ENCODE data around the gene MBD5.

Gene MBD5

DNA sequence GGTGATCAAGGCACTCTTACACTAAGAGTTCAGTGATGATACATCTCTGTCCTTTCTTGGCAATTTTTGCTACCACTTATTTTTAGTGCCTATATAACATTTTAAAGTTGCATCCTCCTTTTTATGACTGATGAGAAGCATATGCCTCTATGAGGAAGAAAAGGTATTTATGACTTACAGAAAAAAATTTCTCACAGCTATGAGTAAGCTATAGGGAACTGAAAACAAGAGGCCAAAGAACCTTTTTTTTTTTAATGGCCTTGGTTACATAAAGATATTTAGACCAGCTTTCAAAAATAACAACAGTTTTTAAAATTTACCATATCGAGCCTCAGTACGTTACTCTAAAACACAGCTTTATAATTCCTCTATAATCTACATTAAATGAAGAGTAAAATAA, 21.3 kb downstream of the MBD5 start:
- DNase-seq (ENCODE audit: extremely low read depth, low read depth) = no peak
- TF ChIP-seq, protein P1, sequence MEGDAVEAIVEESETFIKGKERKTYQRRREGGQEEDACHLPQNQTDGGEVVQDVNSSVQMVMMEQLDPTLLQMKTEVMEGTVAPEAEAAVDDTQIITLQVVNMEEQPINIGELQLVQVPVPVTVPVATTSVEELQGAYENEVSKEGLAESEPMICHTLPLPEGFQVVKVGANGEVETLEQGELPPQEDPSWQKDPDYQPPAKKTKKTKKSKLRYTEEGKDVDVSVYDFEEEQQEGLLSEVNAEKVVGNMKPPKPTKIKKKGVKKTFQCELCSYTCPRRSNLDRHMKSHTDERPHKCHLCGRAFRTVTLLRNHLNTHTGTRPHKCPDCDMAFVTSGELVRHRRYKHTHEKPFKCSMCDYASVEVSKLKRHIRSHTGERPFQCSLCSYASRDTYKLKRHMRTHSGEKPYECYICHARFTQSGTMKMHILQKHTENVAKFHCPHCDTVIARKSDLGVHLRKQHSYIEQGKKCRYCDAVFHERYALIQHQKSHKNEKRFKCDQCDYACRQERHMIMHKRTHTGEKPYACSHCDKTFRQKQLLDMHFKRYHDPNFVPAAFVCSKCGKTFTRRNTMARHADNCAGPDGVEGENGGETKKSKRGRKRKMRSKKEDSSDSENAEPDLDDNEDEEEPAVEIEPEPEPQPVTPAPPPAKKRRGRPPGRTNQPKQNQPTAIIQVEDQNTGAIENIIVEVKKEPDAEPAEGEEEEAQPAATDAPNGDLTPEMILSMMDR (IDR thresholded peaks at IDR 0.05; ENCODE audit: low read depth, low read length, missing control alignments) = no peak

DNA sequence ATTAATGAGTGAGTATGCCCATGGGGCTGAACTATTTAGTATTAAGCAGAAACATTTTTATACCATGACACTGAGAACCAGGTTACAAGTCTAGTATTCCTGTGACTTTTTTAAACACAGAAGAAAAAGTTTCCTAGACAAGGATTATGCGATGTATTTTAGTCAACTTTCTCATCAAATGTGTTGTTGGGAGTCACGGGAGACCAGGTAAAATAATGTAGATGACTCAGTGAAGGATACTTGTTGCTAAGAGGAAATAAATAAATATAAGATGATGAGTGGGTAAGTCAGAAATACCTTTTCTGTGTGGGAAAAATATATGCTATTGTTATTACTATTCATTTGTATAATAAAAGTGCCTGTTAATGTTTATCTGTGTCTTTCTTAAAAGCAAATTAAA, 23.4 kb downstream of the MBD5 start:
- TF ChIP-seq, protein P1 (IDR thresholded peaks at IDR 0.05; ENCODE audit: low read depth, low read length, missing control alignments) = no peak
- DNase-seq (ENCODE audit: extremely low read depth, low read depth) = no peak
- no peak overlapping the region for H3K4me3 ChIP-seq (replicated peaks; ENCODE audit: low read depth, low read length)

More for the DNA sequence above, 21.3 kb downstream of the MBD5 start:
- H3K4me3 ChIP-seq (replicated peaks; ENCODE audit: low read depth, low read length) = no peak overlapping the region

DNA sequence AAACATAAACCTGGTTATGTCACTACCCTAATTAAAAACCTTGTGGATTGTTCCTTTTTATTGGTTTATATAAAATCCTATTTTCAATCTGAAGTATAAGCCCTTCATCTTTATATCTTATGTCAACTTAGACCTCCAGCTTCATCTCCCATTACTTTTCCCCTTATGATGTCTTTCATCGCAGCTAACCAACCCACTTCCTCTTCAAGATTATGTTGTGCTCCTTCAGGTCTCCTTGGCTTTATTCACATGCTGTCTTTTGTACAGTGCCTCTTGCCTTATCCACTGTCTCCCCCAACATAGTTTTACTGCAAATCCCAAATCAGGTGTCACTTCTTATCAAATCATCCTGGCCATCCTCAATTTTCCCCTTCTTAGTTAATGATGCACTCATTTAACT, 25.9 kb downstream of the MBD5 start:
- no peak overlapping the region for H3K4me3 ChIP-seq (replicated peaks; ENCODE audit: low read depth, low read length)
- TF ChIP-seq, protein P1 (IDR thresholded peaks at IDR 0.05; ENCODE audit: low read depth, low read length, missing control alignments) = no peak
- no peak for DNase-seq (ENCODE audit: extremely low read depth, low read depth)

DNA sequence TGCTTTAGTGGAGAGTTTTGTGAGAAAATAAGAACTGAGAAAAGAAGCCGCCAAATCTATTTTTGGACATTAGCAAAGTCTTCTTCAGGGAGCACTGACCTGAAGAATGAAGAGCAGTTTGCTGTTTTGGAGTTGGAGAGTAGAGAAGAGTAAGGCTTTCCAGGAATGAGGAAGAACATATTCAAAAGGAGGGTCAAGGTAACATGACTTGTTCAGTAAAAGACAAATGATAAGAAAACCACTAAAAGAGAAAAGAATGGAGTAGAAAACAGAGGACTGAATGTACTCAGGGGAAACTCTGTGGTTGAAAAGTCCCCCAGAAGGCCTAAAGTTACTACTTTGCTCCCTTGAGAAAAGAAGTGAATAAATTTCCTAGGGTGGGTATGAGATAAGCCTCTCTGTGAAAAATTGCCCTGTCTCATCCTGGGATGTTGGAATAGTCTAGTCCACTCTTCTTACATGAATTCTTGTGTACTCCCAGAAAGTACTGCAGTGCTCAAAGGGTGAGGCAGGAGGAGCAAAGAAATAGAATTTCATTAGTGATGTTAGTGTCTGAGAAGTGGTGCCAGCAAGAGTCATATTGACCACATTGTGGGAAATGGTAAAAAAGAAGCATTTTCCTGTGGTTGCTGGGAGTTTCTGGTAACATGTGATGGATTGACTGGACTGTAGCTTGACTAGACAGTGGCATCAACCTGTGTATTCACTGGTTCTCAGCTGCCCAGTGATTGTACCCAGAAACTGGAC, 27.8 kb downstream of the MBD5 start:
- no peak overlapping the region for H3K4me3 ChIP-seq (replicated peaks; ENCODE audit: low read depth, low read length)
- TF ChIP-seq, protein P1 (IDR thresholded peaks at IDR 0.05; ENCODE audit: low read depth, low read length, missing control alignments) = no peak
- no peak for DNase-seq (ENCODE audit: extremely low read depth, low read depth)

DNA sequence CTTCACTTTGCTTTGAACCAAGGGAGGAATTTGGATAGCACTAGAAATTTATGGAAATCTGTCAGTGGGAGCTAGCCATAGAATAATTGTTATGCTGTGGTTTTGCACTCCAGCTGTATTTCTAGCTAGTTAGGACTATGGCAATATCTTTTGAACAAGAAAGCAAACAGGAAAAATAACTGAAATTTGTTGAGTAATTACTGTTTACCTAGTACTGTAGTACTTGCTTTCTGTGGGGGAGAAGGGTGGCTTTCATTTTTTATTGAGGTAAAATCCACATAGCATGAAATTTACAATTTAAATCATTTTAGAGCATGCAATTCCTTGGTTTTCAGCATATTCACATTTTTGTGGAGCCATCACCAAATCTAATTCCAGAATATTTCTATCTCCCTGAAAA, 28.4 kb downstream of the MBD5 start:
- TF ChIP-seq, protein P1 (IDR thresholded peaks at IDR 0.05; ENCODE audit: low read depth, low read length, missing control alignments) = no peak
- no peak for DNase-seq (ENCODE audit: extremely low read depth, low read depth)
- no peak overlapping the region for H3K4me3 ChIP-seq (replicated peaks; ENCODE audit: low read depth, low read length)

DNA sequence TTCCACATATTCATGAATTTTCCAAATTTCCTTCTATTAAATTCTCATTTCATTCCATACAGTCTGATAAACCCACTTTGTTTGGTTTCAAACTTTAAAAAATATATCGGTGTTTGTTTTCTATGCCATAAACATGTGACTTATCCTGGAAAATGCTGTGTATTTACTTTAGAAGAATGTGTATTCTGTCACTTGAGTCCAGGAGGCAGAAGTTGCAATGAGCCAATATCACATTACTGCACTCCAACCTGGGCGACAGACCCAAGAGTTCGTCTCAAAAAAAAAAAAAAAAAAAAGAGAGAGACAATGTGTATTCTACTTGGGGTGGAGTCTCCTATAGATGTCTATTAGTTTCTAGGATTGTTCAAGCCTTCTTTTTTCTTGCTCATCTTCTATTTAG, 31.8 kb downstream of the MBD5 start:
- no peak for DNase-seq (ENCODE audit: extremely low read depth, low read depth)
- H3K4me3 ChIP-seq (replicated peaks; ENCODE audit: low read depth, low read length) = no peak overlapping the region
- TF ChIP-seq, protein P1 (IDR thresholded peaks at IDR 0.05; ENCODE audit: low read depth, low read length, missing control alignments) = no peak

DNA sequence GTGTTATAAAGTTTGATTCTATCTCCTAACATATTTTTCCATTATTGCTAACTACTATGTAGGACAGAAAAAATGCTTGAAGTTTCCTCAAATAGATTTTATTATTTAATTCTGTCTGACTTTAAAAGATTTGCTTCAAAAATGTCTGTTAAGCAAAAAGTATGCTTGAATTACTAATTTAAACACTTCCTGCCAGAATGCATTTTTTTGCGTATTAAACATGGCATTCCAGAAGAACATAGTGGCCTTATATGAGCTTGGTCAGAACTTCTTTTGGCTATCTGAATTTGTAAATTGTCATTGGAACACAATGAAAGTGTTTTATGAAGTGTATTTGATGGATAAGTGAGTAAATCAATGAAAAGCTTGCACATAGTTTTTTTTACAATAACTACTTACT, 37.8 kb downstream of the MBD5 start:
- TF ChIP-seq, protein P1 (IDR thresholded peaks at IDR 0.05; ENCODE audit: low read depth, low read length, missing control alignments) = no peak
- DNase-seq (ENCODE audit: extremely low read depth, low read depth) = no peak
- H3K4me3 ChIP-seq (replicated peaks; ENCODE audit: low read depth, low read length) = no peak overlapping the region

Data from HFF-Myc (cell line).